ENCODE results near the gene DNM3. TPM values are rescaled to one million over a fixed set of nuclear protein-coding genes. Genes with fewer than 3 reads are reported as not detected.
A peak's percentile ranks its signal among the peaks of the same experiment; 100 is the strongest.

DNM3 gene
- total and polyA plus RNA-seq, 10 of the 15 experiments (the other 5 are each of a cell fraction or from before 2014, with no cell fraction given): 0.03 to 1.5 (median 0.08) TPM; not detected in 3

DNA sequence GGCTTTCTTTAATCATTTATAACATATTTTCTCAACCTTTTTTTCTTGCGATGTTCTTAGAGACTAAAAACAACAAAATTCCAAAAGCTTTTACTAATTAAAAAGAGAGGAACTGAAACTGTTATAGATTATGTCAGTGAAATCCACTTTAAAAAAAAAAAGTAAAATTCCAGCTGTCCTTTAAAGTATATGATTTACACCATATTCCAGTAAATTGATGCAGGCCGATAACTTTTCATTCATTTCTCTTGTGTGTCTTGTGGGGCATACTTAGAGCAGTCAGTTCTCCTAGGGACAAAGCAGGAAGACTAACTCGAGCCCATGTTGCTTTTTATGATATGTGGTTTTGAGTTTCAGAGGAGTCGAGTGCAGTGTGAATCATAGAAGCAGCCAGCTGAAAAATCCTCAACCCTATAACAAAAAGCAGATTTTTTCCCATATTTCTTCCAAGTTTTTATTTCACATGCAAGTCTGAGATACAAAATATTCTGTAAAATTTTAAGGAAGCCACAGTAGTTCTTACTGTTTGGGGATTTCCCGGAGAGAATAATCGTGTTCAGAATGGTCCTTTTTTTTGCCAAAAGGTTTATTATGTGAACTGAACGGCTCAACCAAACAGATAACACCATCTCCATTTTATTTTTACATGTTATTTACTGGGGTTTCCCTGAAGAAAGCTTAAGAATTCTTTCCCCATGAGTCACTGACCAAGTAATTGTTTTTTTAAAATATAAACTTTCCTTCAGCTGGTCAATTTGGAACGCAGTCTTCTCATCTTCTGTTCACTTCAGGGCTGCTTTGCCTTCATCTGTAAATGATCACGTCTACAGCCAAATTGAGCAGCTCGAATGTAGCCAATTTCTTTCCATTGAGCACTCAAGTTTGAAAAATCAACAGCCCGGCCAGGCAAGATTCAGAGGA lies 502.2 kb downstream of the DNM3 start (continued):
- TF ChIP-seq, protein P1, sequence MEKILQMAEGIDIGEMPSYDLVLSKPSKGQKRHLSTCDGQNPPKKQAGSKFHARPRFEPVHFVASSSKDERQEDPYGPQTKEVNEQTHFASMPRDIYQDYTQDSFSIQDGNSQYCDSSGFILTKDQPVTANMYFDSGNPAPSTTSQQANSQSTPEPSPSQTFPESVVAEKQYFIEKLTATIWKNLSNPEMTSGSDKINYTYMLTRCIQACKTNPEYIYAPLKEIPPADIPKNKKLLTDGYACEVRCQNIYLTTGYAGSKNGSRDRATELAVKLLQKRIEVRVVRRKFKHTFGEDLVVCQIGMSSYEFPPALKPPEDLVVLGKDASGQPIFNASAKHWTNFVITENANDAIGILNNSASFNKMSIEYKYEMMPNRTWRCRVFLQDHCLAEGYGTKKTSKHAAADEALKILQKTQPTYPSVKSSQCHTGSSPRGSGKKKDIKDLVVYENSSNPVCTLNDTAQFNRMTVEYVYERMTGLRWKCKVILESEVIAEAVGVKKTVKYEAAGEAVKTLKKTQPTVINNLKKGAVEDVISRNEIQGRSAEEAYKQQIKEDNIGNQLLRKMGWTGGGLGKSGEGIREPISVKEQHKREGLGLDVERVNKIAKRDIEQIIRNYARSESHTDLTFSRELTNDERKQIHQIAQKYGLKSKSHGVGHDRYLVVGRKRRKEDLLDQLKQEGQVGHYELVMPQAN (conservative IDR thresholded peaks at IDR 0.05): no peak
- TF ChIP-seq ZNF274 (IDR thresholded peaks at IDR 0.05; ENCODE audit: insufficient read depth, insufficient read length): no peak
- TF ChIP-seq, protein P2, sequence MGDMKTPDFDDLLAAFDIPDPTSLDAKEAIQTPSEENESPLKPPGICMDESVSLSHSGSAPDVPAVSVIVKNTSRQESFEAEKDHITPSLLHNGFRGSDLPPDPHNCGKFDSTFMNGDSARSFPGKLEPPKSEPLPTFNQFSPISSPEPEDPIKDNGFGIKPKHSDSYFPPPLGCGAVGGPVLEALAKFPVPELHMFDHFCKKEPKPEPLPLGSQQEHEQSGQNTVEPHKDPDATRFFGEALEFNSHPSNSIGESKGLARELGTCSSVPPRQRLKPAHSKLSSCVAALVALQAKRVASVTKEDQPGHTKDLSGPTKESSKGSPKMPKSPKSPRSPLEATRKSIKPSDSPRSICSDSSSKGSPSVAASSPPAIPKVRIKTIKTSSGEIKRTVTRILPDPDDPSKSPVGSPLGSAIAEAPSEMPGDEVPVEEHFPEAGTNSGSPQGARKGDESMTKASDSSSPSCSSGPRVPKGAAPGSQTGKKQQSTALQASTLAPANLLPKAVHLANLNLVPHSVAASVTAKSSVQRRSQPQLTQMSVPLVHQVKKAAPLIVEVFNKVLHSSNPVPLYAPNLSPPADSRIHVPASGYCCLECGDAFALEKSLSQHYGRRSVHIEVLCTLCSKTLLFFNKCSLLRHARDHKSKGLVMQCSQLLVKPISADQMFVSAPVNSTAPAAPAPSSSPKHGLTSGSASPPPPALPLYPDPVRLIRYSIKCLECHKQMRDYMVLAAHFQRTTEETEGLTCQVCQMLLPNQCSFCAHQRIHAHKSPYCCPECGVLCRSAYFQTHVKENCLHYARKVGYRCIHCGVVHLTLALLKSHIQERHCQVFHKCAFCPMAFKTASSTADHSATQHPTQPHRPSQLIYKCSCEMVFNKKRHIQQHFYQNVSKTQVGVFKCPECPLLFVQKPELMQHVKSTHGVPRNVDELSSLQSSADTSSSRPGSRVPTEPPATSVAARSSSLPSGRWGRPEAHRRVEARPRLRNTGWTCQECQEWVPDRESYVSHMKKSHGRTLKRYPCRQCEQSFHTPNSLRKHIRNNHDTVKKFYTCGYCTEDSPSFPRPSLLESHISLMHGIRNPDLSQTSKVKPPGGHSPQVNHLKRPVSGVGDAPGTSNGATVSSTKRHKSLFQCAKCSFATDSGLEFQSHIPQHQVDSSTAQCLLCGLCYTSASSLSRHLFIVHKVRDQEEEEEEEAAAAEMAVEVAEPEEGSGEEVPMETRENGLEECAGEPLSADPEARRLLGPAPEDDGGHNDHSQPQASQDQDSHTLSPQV (IDR thresholded peaks at IDR 0.05): no peak
- TF ChIP-seq BMI1 (IDR thresholded peaks at IDR 0.05; ENCODE audit: borderline replicate concordance): no peak; the same call in 1 of the 2 replicates
- TF ChIP-seq FOXK2 (IDR thresholded peaks at IDR 0.05): no peak
- TF ChIP-seq, protein P3, sequence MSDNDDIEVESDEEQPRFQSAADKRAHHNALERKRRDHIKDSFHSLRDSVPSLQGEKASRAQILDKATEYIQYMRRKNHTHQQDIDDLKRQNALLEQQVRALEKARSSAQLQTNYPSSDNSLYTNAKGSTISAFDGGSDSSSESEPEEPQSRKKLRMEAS (IDR thresholded peaks at IDR 0.05; ENCODE audit: low read depth, low read length): no peak
- TF ChIP-seq, protein P4, sequence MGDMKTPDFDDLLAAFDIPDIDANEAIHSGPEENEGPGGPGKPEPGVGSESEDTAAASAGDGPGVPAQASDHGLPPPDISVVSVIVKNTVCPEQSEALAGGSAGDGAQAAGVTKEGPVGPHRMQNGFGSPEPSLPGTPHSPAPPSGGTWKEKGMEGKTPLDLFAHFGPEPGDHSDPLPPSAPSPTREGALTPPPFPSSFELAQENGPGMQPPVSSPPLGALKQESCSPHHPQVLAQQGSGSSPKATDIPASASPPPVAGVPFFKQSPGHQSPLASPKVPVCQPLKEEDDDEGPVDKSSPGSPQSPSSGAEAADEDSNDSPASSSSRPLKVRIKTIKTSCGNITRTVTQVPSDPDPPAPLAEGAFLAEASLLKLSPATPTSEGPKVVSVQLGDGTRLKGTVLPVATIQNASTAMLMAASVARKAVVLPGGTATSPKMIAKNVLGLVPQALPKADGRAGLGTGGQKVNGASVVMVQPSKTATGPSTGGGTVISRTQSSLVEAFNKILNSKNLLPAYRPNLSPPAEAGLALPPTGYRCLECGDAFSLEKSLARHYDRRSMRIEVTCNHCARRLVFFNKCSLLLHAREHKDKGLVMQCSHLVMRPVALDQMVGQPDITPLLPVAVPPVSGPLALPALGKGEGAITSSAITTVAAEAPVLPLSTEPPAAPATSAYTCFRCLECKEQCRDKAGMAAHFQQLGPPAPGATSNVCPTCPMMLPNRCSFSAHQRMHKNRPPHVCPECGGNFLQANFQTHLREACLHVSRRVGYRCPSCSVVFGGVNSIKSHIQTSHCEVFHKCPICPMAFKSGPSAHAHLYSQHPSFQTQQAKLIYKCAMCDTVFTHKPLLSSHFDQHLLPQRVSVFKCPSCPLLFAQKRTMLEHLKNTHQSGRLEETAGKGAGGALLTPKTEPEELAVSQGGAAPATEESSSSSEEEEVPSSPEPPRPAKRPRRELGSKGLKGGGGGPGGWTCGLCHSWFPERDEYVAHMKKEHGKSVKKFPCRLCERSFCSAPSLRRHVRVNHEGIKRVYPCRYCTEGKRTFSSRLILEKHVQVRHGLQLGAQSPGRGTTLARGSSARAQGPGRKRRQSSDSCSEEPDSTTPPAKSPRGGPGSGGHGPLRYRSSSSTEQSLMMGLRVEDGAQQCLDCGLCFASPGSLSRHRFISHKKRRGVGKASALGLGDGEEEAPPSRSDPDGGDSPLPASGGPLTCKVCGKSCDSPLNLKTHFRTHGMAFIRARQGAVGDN (IDR thresholded peaks at IDR 0.05): no peak
- no peak for TF ChIP-seq HDAC6 (IDR thresholded peaks at IDR 0.05; ENCODE audit: unreplicated experiment)
- TF ChIP-seq FOS (IDR thresholded peaks at IDR 0.05; ENCODE audit: borderline replicate concordance, extremely low read depth, insufficient read length): no peak
- no peak for TF ChIP-seq NR2C2 (IDR thresholded peaks at IDR 0.05; ENCODE audit: borderline replicate concordance, control insufficient read depth, insufficient read length, low read depth)
- TF ChIP-seq SIN3A (IDR thresholded peaks at IDR 0.05; ENCODE audit: low read depth, low read length): no peak
- TF ChIP-seq BHLHE40 (IDR thresholded peaks at IDR 0.05; ENCODE audit: borderline replicate concordance in 1 of 2, low read depth in 2 of 2, low read length in 1 of 2): no peak
- TF ChIP-seq NRF1 (conservative IDR thresholded peaks at IDR 0.05; ENCODE audit: low read depth, low read length): no peak
- TF ChIP-seq NFYB (IDR thresholded peaks at IDR 0.05; ENCODE audit: insufficient read depth, low read depth, low read length): no peak
- TF ChIP-seq CREB1 (IDR thresholded peaks at IDR 0.05; ENCODE audit: low read depth): no peak
- TF ChIP-seq SPI1 (IDR thresholded peaks at IDR 0.05; ENCODE audit: borderline replicate concordance, insufficient read depth, low read depth, low read length): peak; percentile 82
- peak in 1 of 2 experiments; percentile 13; a peak in 1 of 4 replicates for TF ChIP-seq EP300 (IDR thresholded peaks at IDR 0.05; ENCODE audit: borderline replicate concordance in 1 of 2, control insufficient read depth in 1 of 2, low read depth in 2 of 2, low read length in 2 of 2)

Data from GM12878 (cell line).